Measurements from ENCODE around the gene IL1RAP.

The IL1RAP gene

DNA sequence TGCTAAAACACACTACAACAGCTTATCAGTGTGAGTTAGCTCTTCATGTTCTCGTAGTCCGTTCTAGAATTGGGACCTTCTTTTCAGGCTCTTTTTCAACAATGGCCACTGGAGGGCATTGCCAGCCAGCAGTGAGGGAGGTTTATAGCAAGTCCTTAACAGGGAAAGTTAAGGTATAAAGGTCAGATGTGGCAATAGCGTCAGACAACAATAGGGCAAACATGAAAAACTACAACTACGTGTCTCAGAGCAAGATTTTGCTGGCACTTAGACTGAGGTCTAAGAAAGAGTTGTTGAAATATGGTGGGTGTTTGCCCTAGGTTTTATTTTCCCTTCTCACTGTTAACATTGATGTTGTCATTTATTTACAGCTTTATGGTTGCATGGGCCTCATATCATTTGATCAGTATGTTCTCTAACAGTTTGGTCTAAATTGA, 187.2 kb downstream of the IL1RAP start:
- DNase-seq (ENCODE audit: low spot score) = no peak
- in situ Hi-C loops (cut with MboI; ENCODE audit: low pct_unique_long_range_greater_than_20kb, low sequenced_read_pairs, unreplicated experiment) = no loop called here
- TF ChIP-seq CTCF (IDR thresholded peaks at IDR 0.05; ENCODE audit: extremely low read depth, insufficient read depth, missing control alignments) = peak; percentile 53

GRCh38 chr3:190706582-190706981, 192.7 kb downstream of the IL1RAP start:
- in situ Hi-C loops (cut with MboI; ENCODE audit: low pct_unique_long_range_greater_than_20kb, low sequenced_read_pairs, unreplicated experiment) = no loop called here
- DNase-seq (ENCODE audit: low spot score) = no peak
- no peak for TF ChIP-seq CTCF (IDR thresholded peaks at IDR 0.05; ENCODE audit: extremely low read depth, insufficient read depth, missing control alignments)
